GM23248 (cell line): ENCODE data around the gene COX7A2.

ENCODE experiments used
- EZH2 ChIP-seq: fragments of 200-600 bp; sonication (generic); IDR thresholded peaks from 2 replicates; pipeline ENCODE4 v1.6.1; 2018; ENCODE audit warnings: antibody characterized with exemption, mild to moderate bottlenecking; ENCODE audit not compliant: insufficient read depth, poor library complexity, severe bottlenecking
- EZH2phosphoT487 ChIP-seq: fragments of 200-600 bp; sonication (generic); IDR thresholded peaks from 2 replicates; pipeline ENCODE4 v1.6.1; 2018; ENCODE audit warnings: antibody characterized with exemption, moderate library complexity, mild to moderate bottlenecking, low read depth; ENCODE audit not compliant: insufficient read depth

DNA sequence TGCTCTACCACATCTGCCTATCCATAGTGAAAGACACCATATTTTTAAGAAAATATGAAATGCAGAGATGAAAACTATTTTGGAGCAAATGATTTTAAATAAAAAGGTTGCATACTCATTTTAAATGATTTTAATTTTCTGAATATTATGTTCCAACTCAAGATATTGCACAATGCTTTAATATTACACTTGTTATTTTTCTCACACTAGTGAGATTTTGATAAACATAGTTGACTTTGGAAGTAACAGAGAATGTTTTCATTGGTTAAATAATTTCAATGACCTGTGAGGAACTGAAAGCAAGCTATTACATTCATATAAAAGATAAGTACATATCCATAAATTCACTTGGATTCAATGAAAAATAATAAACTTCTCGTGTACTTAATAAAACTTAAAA, 48.1 kb upstream of the COX7A2 start:
- TF ChIP-seq EZH2 = no peak
- no peak for TF ChIP-seq EZH2phosphoT487
